Naive B cell (primary cell): ENCODE measurements around the gene SLC19A1. TPM values are rescaled to one million over a fixed set of nuclear protein-coding genes. Genes with fewer than 3 reads are reported as not detected.
A peak's percentile ranks its signal among the peaks of the same experiment; 100 is the strongest.

Source experiments
- ATAC-seq, 2 donors: fragments of 150-1000 bp; cut with Tn5 transposase; 2 replicates each; pipeline ENCODE4 v1.10.0; 2021; ENCODE audit warnings: low read depth in 2 of 2, mild to moderate bottlenecking in 2 of 2, moderate library complexity in 2 of 2
- DNase-seq: peaks from one replicate; pipeline ENCODE4 v3.0.0; 2022
- H3K27ac Mint-ChIP-seq, 6 donors: one replicate each; pipeline ENCODE4 v1.8.0; 2020 to 2022; ENCODE audit warnings: mild to moderate bottlenecking in 6 of 6, mixed read lengths in 6 of 6, moderate library complexity in 5 of 6, inconsistent platforms in 2 of 6
- H3K27me3 Mint-ChIP-seq, 3 donors: one replicate each; pipeline ENCODE4 v1.8.0; 2021 to 2022; ENCODE audit warnings: mixed read lengths in 3 of 3, mild to moderate bottlenecking in 1 of 3
- H3K36me3 Mint-ChIP-seq, 2 donors: one replicate each; pipeline ENCODE4 v1.8.0; 2020 to 2022; ENCODE audit warnings: mixed read lengths in 2 of 2, inconsistent platforms in 1 of 2, mild to moderate bottlenecking in 1 of 2
- H3K4me1 Mint-ChIP-seq, 3 donors: one replicate each; pipeline ENCODE4 v1.8.0; 2020 to 2022; ENCODE audit warnings: mixed read lengths in 3 of 3, inconsistent platforms in 1 of 3, mild to moderate bottlenecking in 1 of 3, moderate library complexity in 1 of 3
- H3K4me3 Mint-ChIP-seq, 8 donors: one replicate each; pipeline ENCODE4 v1.8.0; 2020 to 2022; ENCODE audit warnings: mild to moderate bottlenecking in 8 of 8, mixed read lengths in 8 of 8, moderate library complexity in 8 of 8, inconsistent platforms in 2 of 8
- H3K9me3 Mint-ChIP-seq, 7 donors: one replicate each; pipeline ENCODE4 v1.8.0; 2020 to 2022; ENCODE audit warnings: mixed read lengths in 7 of 7, mild to moderate bottlenecking in 5 of 7, inconsistent platforms in 2 of 7, moderate library complexity in 1 of 7
- polyA plus RNA-seq, 6 donors: library from polyadenylated mRNA; unstranded; fragments of 300-500 nt; fragmentation: Illumina TruSeq; gene quantifications; one replicate each; pipeline ENCODE4 v1.2.3, GENCODE V29; 2021; ENCODE audit warnings: low read depth in 6 of 6

SLC19A1 gene
- polyA plus RNA-seq, 6 donors from 2014 or later = 2.9 to 20.0 (median 4.3) TPM

DNA sequence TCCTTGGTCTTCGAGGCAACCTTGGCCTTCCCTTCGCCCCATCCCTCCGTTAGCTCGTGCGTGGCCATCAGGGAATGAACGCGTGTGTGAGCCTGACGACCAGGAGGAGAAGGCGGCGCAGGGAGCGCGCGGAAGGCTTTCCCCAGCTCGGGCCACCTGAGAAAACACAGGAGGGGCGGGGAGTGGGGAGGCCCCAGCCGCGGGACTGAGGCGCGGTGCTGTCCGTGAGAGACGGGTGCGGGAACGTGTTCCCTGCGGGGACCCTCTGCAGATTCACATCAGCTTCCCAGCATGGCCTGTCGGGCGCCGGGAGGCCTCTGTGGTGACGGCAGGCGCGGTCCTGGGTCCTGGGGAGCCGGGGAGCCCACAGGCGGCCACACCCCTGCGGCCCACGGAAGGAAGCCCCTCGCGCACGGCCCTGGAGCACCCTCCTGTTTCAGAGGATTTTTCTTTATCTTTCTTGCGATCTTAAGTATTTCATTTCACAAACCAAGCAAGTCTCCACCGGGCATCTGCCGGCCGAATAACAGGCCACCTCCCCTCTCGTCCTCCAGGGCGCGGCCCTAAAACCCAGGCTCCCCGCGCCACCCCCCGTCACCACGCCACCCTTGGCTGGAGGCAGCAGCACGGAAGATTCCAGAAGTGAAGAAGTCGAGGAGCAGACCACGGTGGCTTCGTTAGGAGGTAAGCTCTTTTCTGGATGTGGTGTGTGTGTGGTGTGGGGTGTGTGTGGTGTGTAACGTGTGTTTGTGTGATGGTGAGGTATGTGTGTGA lies 66.3 kb downstream of the SLC19A1 start:
- H3K9me3 Mint-ChIP-seq = peaks cover 0 to 5% (median 0%) of the 10 kb centered on the region in 7 donors
- peaks cover 20 to 29% (median 24%) of the 10 kb centered on the region in 3 donors for H3K4me1 Mint-ChIP-seq
- H3K27ac Mint-ChIP-seq = peak overlapping the region in 3 of 6 donors; percentile 9 to 83 (median 18)
- peaks cover 5 to 8% (median 7%) of the 10 kb centered on the region in 3 donors for H3K27me3 Mint-ChIP-seq
- ATAC-seq = no peak
- H3K36me3 Mint-ChIP-seq = no peaks in the 10 kb centered on the region
- H3K4me3 Mint-ChIP-seq = peak overlapping the region in 4 of 8 donors; percentile 11 to 80 (median 41)
- no peak for DNase-seq

DNA sequence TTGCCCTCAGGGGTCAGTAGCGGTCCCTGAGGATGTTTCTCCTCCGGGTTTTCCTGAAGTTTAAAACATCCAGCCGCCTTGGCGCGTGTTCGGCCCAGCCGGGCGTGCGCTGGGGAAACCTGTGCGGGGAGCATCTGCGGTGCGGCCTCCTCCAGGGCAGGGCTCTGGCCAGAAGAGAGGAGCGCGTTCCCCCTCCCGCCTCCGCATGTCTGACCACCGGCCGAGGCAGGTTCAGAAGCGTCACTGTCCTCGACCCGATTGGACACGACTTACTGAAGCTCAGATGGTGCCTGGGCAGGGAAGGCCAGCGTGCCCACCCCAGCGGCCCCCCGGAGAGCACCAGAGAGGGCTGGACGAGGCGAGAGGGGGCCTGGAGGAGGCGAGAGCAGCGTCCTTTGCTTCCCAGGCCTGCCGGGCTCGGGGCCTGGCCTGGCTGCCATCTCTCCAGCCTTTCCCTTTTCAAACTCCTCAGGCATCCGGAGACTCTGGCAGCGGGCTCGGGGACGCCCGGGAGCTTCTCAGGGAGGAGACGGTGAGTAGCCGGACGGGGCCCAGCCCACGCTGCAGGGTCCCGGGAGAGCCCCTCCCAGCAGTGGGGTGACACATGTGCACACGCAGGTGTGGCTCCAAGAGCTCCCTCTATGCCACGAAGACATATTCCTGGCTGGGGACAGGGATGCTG lies 67.1 kb downstream of the SLC19A1 start:
- peak overlapping the region in 1 of 8 donors; percentile 16 for H3K4me3 Mint-ChIP-seq
- ATAC-seq (no peak), DNase-seq (no peak)
- H3K36me3 Mint-ChIP-seq = no peaks in the 10 kb centered on the region
- H3K4me1 Mint-ChIP-seq = peaks cover 20 to 29% (median 24%) of the 10 kb centered on the region in 3 donors
- no peak overlapping the region for H3K27ac Mint-ChIP-seq
- H3K9me3 Mint-ChIP-seq = peaks cover 0 to 5% (median 0%) of the 10 kb centered on the region in 7 donors
- H3K27me3 Mint-ChIP-seq = peaks cover 5 to 8% (median 7%) of the 10 kb centered on the region in 3 donors

DNA sequence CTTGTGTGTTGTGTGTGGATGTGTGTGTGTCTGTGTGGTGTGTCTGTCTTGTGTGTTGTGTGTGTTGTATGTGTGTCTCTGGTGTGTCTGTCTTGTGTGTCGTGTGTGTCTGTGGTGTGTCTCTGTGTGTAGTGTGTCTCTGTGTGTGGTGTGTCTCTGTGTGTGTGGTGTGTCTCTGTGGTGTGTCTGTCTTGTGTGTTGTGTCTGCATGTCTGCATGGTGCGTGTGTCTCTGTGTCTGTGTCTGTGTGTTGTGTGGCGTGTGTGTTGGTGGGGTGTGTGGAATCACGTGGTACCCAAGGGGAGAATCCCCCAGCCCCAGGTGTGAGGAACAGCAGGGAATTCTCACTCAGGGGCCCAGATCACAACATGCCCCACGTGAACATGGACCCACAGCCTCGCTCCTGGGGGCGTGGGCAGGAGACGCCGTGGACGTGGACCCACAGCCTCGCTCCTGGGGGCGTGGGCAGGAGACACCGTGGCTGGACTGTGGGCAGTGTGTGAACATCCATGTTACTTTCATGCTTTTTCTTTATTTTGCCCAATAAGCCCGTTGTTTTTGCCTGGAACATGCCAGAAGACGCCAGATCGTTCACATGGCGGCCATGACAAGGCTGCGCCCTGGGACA lies 67.8 kb downstream of the SLC19A1 start:
- Mint-ChIP-seq H3K4me3 (peak overlapping the region in 1 of 8 donors; percentile 54), H3K9me3 (peaks cover 0 to 5% (median 0%) of the 10 kb centered on the region in 7 donors), H3K4me1 (peaks cover 19 to 27% (median 23%) of the 10 kb centered on the region in 3 donors), H3K27me3 (peaks cover 5 to 8% (median 7%) of the 10 kb centered on the region in 3 donors), H3K27ac (peak overlapping the region in 2 of 6 donors; percentile 0 to 42), H3K36me3 (no peaks in the 10 kb centered on the region)
- ATAC-seq = no peak
- DNase-seq = no peak

DNA sequence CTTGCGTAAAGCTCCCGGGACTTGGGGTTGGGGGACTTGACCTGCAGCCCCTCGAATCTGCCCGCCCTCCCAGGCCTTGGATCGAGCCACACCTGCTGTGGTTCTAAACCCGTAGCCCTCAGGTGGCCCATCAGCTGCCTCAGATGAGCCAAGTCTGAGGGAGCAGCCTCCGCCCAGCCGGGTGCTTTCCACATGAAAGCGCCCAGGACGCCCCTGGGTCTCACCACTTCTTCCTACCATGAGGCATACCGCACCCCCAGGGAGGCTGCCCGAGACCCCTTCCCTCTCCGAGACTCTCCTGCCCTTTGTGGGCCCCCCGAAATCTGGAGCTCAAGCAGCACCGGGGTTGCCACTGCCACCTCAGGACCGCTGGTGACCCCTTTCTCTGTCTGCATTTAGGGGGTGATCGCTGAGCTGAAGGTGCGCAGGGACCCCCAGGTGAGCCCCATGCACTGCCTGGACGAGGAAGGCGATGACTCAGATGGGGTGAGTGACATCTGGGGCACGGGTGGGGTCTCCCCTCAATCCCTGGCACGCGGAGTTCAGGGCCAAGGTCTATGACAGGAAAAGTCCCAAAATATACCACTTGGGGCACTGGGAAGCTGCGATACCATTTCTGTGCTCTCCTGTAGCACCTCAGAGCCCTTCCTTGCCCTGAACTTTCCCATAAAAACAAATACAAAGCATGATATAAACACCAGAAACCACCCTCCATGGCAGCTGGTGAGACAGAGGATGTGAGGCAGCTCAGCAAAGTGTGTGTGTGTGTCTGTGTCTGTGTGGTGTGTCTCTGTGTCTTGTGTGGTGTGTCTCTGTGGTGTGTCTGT lies 68.5 kb downstream of the SLC19A1 start:
- Mint-ChIP-seq H3K36me3 (no peaks in the 10 kb centered on the region), H3K9me3 (peaks cover 0 to 5% (median 0%) of the 10 kb centered on the region in 7 donors), H3K4me3 (no peak overlapping the region), H3K27me3 (peaks cover 5 to 8% (median 7%) of the 10 kb centered on the region in 3 donors), H3K4me1 (peaks cover 12 to 19% (median 19%) of the 10 kb centered on the region in 3 donors), H3K27ac (peak overlapping the region in 2 of 6 donors; percentile 0 to 4)
- ATAC-seq (no peak), DNase-seq (no peak)

DNA sequence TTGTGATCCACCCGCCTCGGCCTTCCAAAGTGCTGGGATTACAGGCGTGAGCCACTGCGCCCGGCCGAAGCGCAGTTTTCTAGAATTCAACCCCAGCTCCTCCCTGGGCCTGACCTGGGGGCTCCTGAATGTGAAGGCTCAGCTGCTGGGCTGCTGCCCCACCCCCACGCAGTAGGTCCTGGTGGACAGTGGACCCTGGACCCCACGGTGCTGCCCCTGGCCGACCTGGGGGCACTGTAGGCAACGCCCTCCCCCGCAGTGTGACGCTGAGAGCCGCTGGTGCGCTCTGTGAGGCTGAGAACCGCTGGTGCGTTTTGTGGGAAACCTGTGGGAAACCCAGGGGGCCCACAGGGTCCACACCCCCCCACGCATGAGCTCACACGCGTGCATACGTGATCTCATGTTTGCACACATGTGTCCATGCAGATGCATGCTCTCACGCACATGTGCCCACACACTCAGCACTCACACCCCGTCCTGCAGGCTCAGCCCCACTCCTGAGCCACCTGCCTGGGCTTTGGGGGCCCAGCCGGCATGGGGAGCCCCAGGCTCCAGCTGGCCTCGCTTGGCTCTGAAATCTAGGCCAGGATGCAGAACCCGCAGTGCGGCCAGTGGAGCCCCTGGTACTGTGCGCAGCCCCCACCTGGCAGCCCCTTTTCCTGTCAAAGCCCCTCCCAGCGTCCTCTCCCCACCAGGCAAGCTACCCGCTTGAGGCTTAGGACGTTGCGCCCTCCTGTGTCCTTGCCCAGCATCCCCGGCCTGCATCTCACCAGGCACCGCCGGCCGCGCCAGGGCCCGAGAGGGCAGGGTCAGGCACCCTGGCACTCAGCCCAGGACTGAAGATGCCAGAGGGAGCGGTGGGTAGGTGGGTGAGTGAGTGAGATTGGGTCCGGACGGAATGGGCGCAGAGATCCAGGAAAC lies 69.5 kb downstream of the SLC19A1 start:
- Mint-ChIP-seq H3K27me3 (peaks cover 5 to 8% (median 7%) of the 10 kb centered on the region in 3 donors), H3K4me1 (peaks cover 3 to 11% (median 9%) of the 10 kb centered on the region in 3 donors), H3K36me3 (no peaks in the 10 kb centered on the region), H3K4me3 (no peak overlapping the region), H3K27ac (no peak overlapping the region), H3K9me3 (peaks cover 0 to 5% (median 0%) of the 10 kb centered on the region in 7 donors)
- DNase-seq = no peak
- no peak for ATAC-seq

DNA sequence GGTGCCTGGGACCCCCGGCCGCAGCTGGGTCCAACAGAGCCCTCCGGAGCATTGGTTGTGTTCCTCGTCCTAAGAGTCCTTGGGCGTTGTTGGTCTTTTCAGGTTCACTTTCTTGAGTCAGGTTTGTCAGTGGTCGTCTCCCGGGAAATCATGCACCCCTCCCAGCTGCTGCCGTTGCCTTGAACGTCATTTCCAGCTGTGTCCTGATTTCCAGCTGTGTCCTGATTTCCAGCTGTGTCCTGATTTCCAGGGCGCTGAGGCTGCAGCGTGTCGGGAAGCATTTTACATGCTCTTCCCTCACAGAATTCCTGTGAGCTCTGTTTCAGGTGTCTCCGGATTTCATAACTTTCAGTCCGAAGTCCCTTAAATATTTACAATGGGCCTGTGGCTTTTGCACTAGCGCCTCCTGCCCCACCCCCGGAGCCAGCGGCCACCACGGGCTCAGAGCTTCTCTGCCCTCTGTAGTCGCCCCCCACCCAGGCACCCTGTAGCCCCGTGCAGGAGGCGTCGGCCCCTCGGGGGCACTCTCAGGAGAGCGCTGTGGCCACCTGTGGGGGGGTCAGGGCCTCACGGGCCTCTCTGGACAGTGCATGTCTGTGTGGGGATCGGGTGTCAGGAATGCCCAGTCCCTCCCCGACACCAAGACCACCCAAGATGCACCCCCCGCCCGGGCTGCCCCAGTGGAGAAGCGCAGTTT lies 70.6 kb downstream of the SLC19A1 start:
- Mint-ChIP-seq H3K4me1 (peaks cover 2 to 9% (median 4%) of the 10 kb centered on the region in 3 donors), H3K9me3 (peaks cover 0 to 5% (median 0%) of the 10 kb centered on the region in 7 donors), H3K27me3 (peaks cover 5 to 13% (median 8%) of the 10 kb centered on the region in 3 donors), H3K36me3 (no peaks in the 10 kb centered on the region), H3K4me3 (no peak overlapping the region), H3K27ac (no peak overlapping the region)
- DNase-seq (no peak), ATAC-seq (no peak)

DNA sequence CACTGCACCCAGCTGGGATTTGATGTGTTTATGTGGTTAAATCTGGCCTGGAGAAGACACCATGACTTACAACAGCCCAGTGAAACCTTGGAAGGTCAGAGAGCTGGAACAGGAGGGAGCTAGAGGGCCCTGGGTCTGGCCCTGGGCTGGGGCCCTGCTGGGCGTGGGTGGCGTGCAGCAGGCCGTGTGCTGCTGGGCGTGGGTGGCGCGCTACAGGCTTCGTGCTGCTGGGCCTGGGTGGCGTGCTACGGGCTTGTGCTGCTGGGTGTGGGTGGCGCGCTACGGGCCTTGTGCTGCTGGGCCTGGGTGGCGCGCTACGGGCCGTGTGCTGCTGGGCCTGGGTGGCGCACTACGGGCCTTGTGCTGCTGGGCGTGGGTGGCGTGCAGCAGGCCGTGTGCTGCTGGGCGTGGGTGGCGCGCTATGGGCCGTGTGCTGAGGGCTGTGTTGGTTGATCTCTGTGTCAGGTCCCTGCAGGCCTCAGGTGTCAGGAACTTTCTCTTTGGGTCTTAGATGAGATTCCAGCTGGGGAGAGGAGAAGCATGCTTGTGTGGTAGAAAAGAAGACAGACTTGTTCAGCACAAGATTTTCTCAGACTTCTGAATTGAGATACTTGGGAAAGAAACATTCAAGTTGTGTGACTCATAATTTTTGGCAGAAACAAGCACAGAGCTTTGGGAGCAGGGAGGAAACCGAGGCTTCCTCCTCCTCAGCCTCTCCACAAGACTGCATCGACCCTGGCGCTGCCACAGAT lies 71.3 kb downstream of the SLC19A1 start:
- Mint-ChIP-seq H3K9me3 (peaks cover 0 to 5% (median 0%) of the 10 kb centered on the region in 7 donors), H3K27ac (peak overlapping the region in 1 of 6 donors; percentile 63), H3K27me3 (peaks cover 5 to 16% (median 9%) of the 10 kb centered on the region in 3 donors), H3K36me3 (no peaks in the 10 kb centered on the region), H3K4me3 (no peak overlapping the region), H3K4me1 (peaks cover 0 to 5% (median 0%) of the 10 kb centered on the region in 3 donors)
- ATAC-seq (no peak), DNase-seq (no peak)

DNA sequence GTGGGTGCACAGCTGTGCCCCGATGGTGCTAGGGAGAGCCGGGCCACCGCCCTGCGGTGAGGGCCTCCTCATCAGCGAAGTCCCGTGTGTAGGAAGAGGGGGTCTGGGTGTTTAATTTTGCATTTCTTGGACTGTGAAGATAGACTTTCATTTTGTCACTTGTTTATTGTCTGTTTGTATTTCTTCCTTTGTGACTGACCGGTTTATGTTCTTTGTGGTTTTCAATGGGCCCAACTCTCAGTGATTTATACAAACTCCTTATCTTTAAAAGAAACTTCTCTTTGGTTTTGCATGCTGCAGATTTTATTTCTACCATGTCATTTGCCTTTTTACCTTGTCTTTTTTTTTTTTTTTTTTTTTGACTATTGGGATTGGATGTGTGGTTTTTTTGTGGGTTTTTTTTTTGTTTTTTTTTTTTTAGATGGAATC lies 72.1 kb downstream of the SLC19A1 start:
- Mint-ChIP-seq H3K4me3 (no peak overlapping the region), H3K36me3 (no peaks in the 10 kb centered on the region), H3K9me3 (peaks cover 0 to 5% (median 0%) of the 10 kb centered on the region in 7 donors), H3K4me1 (peaks cover 3 to 5% (median 4%) of the 10 kb centered on the region in 3 donors), H3K27me3 (peaks cover 5 to 24% (median 17%) of the 10 kb centered on the region in 3 donors), H3K27ac (peak overlapping the region in 1 of 6 donors; percentile 56)
- ATAC-seq (no peak), DNase-seq (no peak)

DNA sequence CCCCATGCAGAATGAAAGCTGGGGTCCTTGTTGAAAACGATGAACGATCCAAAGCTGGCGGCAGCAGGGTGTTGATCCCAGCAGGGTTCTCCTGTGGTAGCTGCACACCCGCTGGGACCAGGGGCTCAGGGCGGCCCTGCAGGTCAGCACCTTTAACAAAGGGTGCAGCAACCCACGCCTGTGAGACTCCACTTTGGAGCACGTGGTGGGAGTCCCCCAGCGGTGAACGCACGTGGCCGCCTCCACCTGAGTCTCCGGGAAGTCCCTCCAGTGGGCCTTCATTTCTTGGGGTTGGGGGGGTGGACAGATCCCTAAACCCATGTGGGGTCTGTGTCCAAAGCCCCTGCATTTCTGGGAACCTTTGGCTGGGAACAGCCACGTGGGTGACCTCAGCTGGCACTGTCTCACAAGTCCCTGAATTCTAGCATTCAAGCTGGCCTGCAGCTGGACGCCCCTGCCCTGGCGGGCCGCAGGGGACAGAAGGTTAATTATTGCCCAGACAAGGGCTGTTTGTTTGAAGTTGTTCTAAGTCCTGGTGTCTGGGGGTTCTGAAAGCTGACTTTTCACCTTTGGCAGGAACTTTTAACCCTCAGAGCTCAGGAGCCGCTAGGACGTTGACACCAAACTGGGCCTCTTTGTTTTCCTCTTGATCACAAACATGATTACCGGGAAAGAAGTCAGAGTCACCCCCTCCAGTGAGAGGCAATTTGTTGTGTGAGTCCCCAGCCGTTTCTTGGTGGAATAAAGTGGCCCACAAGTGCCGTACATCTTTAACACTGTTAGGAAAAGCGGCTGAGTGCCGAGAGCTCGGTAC lies 72.8 kb downstream of the SLC19A1 start:
- H3K27ac Mint-ChIP-seq = no peak overlapping the region
- ATAC-seq (no peak), DNase-seq (no peak)
- H3K36me3 Mint-ChIP-seq = no peaks in the 10 kb centered on the region
- H3K9me3 Mint-ChIP-seq = peaks cover 0 to 5% (median 0%) of the 10 kb centered on the region in 7 donors
- H3K4me1 Mint-ChIP-seq = peaks cover 5 to 10% (median 9%) of the 10 kb centered on the region in 3 donors
- H3K4me3 Mint-ChIP-seq = no peak overlapping the region
- peaks cover 5 to 29% (median 22%) of the 10 kb centered on the region in 3 donors for H3K27me3 Mint-ChIP-seq

DNA sequence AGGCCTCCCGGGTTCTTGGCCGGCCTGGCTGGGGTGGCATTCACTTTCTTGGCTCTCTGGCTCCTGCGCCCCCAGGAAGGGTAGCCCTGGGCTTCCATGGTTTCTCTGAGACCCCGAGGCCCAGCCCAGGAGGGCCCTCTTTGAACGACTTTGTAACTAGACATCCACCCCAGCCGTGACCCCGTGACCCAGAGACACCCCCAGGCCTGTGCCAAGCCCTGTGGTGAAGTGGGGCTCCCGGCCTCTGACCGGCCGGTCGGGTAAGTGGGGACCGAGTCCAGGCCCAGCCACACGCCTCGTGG lies 73.3 kb downstream of the SLC19A1 start:
- Mint-ChIP-seq H3K4me3 (no peak overlapping the region), H3K27ac (no peak overlapping the region), H3K4me1 (peaks cover 4 to 11% (median 5%) of the 10 kb centered on the region in 3 donors), H3K9me3 (peaks cover 0 to 5% (median 0%) of the 10 kb centered on the region in 7 donors), H3K27me3 (peaks cover under 1 to 24% (median 17%) of the 10 kb centered on the region in 3 donors), H3K36me3 (no peaks in the 10 kb centered on the region)
- DNase-seq (no peak), ATAC-seq (no peak)
